HG02970 (cell line): Measurements from ENCODE around the gene SCML2.
"Not testable (repeated sequence)": the region's sequence is repeated elsewhere in the genome, so short reads cannot be mapped to it uniquely, and the experiment has no call there.

ENCODE experiments used
- ATAC-seq: cut with Tn5 transposase; IDR thresholded peaks from one replicate; pipeline ENCODE4 v1.9.1; 2021; ENCODE audit warnings: mild to moderate bottlenecking, moderate library complexity, moderate number of reproducible peaks; ENCODE audit not compliant: unreplicated experiment, low FRiP score

Gene SCML2

GRCh38 chrX:18272222-18272621 is 82.3 kb downstream of the SCML2 start:
- no peak for ATAC-seq

- no peak for ATAC-seq
These were observed 82.8 kb downstream of the SCML2 start for GRCh38 chrX:18271725-18272124.

- ATAC-seq, result no peak
These were observed 83.2 kb downstream of the SCML2 start for GRCh38 chrX:18271309-18271708.

- ATAC-seq, result no peak
These were observed 99.4 kb downstream of the SCML2 start for GRCh38 chrX:18255059-18255458.

- ATAC-seq, result no peak
These were observed 101.7 kb downstream of the SCML2 start for GRCh38 chrX:18252644-18253359.

- not testable (repeated sequence) for ATAC-seq
These were observed 124.8 kb downstream of the SCML2 start for GRCh38 chrX:18229646-18230045.

GRCh38 chrX:18228069-18228468 is 126.4 kb downstream of the SCML2 start:
- no peak for ATAC-seq

GRCh38 chrX:18227458-18227857 is 127.0 kb downstream of the SCML2 start:
- no peak for ATAC-seq

- ATAC-seq, result no peak
These were observed 133.7 kb downstream of the SCML2 start, which contains the start of gene BEND2 for GRCh38 chrX:18220786-18221185. BEND2 (minus strand) TSS chrX:18220886; CDS start chrX:18220750, 136 bp downstream.

GRCh38 chrX:18210470-18210869 is 144.0 kb downstream of the SCML2 start:
- no peak for ATAC-seq

GRCh38 chrX:18206657-18207056 is 147.8 kb downstream of the SCML2 start:
- no peak for ATAC-seq

GRCh38 chrX:18203631-18204030 is 150.9 kb downstream of the SCML2 start:
- ATAC-seq, result no peak

GRCh38 chrX:18194688-18195087 is 159.8 kb downstream of the SCML2 start:
- no peak for ATAC-seq
